GM12801 (cell line): Measurements from ENCODE around the gene STXBP1.

Experiments
- CTCF ChIP-seq: IDR thresholded peaks from one replicate; pipeline ENCODE4 v1.5.1; 2011; ENCODE audit warnings: control low read depth; ENCODE audit not compliant: insufficient read length; ENCODE audit errors: extremely low read depth

The STXBP1 gene

GRCh38 chr9:127595611-127596010, 16.5 kb upstream of the STXBP1 start:
- no peak for TF ChIP-seq CTCF

- TF ChIP-seq CTCF: no peak
Measured at GRCh38 chr9:127598839-127599549, 13.1 kb upstream of the STXBP1 start.

- no peak for TF ChIP-seq CTCF
Measured at GRCh38 chr9:127599550-127599891, 12.6 kb upstream of the STXBP1 start.

- no peak for TF ChIP-seq CTCF
Measured at GRCh38 chr9:127603226-127603625, 8.9 kb upstream of the STXBP1 start.

GRCh38 chr9:127606043-127606442, 6.0 kb upstream of the STXBP1 start:
- no peak for TF ChIP-seq CTCF

GRCh38 chr9:127608104-127608966, 3.7 kb upstream of the STXBP1 start:
- no peak for TF ChIP-seq CTCF

- TF ChIP-seq CTCF: no peak
Measured at GRCh38 chr9:127611603-127611898, 526 bp upstream of the STXBP1 start.
